ENCODE measurements around the gene PRKCQ.

The PRKCQ gene

DNA sequence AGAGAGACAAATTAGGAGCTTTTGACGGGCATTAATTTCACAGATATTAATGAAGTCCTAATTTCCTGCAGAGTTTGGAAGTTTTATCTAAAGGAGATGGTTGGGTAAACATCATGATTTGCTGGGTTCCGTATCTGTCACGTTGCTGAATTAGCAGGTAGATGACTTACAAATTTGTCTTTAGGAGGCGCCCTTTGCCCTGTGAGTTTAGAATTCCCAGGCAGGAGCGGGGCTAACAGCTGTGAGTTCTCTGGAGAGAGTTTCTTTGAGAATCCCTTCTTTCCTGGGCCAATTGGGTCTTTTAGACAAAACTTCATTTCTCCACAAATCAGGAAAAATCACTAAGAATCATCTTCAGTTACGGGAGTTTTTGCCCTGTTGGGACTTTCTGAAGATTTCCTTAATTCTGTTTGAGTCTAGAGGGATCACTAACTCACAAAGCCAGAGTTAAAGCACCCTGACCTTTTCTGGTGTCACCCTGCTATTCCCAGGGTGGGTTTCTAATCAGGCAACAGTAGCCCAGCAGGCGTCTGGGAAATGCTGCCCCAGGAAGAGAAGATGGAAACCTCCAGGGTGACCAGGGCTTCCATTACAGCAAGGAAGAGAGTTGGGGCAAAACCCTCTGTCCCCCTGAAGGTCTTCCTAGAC, 63.7 kb downstream of the PRKCQ start:
- DNase-seq: no peak

DNA sequence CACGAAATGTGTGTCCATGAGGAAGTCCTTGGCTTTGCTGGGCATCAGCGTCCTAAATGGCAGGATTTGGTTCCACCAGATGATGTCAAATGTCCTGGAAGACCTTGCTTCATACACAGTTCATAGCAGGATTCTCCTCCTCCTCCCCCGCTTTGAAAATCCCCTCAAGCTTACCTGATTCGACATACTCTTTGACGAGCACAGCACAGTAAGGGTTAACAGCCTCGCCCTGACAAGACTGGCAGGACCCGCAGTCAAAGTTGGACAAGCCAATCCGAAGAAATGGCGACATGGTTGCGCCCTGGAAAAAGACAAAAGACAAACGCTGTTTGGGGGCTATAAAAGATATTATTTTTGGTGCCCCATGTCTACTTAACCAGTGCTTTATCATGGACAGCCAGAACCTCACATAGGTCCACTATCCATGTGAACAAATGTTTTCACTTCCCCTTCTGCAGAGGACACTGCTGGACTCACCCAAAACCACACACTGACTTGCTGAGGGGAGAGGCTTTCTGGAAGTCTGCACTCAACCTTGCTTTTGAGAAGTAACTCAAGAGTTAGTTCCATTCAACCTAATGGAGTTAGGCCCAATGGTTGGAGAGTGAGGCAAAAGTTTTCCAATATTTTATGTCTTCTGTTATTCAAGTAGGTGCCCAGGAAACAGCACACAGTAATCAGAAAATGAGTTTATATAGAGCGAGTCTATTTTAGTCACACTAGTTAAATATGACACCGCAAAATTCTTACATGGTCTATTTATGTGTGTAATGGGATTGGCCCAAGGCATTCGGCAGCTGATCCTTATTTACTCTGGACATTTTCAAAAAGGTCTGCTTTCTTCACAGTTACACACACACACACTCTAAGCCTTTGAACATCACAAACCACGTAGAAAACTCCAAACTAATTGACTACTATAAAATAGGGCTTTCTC, 65.0 kb downstream of the PRKCQ start:
- no peak for DNase-seq

DNA sequence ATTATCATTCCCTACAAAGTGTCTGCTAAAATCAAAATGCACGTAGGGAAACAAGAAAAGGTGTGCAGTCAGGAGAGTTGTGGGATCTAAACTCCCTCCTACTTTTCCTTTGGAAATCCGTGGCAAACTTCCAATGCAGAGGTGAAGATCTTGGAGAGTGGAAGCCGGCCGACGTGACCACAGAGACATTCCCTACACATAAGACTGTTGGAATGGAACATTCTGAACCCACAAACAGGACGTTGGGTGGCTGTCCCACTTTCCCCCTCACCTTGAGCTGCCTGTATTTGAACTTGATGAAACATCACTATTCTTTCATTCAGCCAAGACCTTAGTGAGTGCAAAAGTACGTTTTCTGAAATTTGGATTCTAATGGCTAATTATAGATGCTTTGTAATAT, 65.9 kb downstream of the PRKCQ start:
- no peak for DNase-seq

DNA sequence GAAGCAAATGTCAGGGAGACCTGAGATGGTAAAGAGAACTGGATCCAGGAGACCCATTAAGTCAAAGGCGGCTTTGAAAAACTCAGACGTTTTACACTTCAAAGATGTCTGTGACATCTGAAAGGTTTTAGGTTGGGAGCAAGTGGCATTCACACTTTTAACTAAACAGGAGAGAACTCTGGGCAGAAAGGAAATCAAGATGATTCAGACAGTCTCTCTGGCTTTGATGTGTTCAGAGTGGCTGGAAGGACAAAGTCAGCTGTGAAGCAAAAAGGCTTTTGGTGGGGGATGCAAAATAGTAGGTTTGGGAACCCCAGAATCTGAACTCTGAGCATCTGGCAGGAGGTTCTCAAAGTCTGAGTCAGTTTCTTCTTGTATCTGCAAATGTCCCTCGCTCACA, 66.6 kb downstream of the PRKCQ start:
- DNase-seq: no peak

DNA sequence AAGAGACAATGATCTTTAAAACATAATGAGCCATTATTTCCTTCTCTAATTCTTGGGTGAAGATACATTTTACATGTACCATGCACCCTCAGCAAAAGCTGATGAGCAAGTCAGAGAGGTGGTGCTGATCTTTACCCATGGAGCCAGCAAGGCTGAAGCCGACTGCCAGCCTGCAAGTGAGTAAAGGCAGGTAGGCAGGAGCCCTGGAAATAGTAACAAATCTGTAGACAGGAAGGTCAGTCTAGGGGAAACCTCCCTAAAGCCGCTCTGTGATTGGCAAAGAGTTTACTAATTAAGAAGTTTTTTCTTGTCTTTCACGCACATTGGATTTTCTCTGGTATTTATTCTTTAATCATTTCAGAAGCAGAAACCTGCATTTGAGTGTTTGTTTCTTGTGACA, 67.9 kb downstream of the PRKCQ start:
- no peak for DNase-seq

DNA sequence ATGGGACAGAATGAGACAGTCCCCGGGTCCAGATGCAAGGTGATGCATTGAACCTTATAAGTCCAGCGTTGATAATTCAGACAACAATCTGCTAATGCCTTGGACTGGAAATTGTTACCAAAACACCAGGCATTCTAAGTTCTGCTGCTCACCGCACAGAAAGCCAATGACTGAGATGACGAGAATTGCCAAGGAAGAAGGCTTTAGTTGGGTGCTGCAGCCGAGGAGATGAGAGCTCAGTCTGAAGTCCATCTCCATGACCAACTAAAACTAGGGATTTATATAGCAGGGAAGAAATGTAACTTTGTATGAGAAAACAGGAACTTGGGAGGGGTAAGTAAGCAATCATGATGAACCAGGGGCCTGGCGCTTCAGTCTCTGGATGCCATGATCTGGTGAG, 68.7 kb downstream of the PRKCQ start:
- no peak for DNase-seq

DNA sequence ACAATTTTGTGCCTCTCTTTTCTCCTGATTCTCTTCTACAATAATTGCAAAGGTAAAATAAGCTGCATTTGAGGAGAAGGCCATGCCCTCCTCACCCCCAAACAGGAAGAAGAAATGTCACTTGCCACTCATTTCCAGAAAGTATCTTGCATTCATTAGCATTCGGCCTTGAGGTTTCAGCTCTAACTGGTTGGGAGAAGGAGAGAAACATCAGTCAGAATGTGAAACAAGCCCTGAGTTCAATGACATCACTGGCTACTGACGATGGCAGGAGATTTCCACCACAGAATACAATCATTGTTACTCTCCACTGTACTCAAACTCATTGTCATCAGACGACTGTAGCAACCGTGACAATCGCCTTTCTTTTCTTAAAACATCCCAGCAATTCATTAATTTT, 72.8 kb downstream of the PRKCQ start:
- no peak for DNase-seq

DNA sequence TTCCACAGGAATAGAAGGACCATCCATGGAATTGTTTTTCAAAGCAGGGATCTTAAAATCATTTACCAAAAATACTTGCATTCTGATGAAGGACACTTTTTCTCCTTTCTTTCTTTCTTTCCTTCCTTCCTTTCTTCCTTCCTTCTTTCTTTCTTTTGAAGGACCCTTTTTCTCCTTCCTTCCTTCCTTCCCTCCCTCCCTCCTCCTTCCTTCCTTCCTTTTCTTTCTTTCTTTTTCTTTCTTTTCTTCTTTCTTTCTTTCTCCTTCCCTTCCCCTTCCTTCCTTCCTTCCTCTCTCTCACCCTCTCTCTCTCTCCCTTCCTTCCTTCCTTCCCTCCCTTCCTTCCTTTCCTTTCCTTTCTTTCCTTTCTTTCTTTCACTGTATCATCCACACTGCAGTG, 74.8 kb downstream of the PRKCQ start:
- no peak for DNase-seq

DNA sequence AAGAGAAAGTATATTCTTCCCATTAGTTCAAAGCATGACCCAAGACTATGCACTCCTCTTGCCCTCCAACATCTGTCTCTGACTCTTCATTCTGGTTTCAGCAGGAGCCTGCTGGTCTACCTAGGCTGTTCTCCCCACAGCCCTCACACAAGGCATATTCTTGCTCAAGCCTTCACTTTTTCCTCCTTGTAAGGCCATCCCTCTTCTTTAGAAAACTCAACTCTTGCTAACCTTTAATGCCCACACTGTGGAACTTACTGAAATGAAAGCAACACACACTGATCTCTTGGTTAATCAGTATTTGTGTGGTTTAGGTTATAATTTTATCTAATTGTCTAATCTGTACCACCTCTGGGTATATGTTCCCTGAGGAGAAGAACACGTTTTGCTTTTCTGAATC, 75.8 kb downstream of the PRKCQ start:
- DNase-seq: no peak

DNA sequence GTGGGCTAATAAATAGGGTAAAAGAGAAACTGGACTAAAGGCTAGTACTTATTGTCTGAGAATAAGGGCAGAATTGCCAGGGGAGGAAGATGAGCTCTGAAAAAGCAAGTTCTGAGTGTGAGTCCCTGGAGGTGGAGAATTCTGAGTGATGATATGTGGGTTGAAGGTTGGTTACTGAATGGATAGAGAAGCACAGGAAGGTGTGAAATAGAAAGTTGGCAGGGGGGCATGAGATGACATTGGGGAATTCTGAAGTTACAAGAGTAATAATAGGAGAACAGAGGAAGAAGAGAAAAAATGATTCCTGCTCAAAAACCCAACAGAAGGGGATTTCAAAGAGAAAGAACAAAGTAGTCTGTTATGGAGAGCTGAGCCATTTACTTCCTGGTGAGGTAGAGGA, 76.9 kb downstream of the PRKCQ start:
- DNase-seq: no peak

DNA sequence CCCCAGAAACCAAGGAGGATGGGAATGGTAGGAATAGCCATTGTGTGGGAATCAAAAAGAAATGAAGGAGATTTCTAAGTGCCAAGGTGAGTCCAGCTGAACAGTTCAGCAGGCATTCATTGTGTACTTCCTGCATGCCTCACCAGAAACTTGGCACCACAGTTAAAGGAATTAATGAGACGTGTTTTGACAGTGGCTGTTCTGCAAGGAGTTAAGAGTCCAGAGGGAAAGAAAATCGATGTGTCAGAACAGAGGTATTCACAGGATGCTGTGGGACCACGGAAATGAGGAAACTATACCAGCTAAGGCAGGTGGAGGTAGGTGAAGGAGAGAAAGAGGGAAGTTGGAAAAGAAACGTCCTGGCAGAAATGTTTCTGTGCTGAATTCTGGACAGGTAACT, 78.1 kb downstream of the PRKCQ start:
- no peak for DNase-seq

DNA sequence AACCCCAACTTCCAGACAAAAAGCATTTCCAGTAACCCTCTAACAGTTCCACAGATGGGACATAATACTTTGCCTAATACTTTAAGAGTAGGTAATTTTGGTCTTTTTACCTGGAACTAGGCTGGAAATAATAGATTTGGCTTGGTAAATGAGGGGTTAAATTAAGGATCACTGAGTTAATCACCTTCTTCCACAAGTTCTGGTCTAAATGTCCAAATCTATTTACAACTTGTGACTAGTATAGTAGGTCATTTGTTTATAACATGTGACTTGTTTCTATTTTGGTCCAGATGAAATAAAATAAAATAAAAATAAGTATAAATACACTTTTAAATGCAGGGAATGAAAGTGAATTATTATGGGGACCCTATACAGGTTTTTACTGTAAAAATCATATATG, 80.1 kb downstream of the PRKCQ start:
- DNase-seq: no peak

DNA sequence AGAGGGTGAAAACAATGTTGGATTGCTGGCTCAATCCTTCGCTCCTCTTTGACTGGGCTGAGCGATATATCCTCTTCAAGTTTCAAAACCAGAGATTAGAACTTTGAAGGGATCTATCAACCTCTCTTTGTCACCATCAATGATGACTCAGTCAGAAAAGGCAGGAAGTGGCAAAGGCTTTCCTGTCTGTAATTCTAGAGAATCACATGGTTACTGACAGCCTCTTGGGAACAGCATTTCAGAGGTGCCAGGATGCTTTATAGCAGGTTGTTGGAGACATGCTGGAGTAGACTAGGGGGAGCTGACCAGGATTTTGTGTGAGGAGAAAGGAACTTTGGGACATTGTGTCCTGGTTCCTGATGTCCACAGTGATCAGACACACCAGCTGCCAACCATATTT, 81.3 kb downstream of the PRKCQ start:
- peak; percentile 31 for DNase-seq

DNA sequence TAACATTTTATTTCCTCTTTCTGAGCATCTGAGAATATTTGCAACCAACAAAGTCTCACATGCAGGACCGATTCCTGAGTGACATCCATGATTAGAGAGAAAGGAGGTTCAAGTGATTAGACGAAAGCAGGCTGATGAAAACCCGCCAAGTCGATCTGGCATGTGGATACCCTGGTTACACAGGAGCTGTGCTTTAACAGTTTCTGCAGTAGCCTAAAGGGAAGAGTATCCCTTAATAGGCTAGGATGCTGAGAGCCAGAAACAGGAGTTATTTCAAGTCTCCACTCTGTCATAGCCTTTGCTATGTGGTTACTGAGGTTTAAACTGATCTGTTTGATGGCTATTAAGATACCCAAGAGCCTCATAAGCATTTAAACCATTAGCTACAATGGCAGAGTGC, 82.5 kb downstream of the PRKCQ start:
- no peak for DNase-seq

DNA sequence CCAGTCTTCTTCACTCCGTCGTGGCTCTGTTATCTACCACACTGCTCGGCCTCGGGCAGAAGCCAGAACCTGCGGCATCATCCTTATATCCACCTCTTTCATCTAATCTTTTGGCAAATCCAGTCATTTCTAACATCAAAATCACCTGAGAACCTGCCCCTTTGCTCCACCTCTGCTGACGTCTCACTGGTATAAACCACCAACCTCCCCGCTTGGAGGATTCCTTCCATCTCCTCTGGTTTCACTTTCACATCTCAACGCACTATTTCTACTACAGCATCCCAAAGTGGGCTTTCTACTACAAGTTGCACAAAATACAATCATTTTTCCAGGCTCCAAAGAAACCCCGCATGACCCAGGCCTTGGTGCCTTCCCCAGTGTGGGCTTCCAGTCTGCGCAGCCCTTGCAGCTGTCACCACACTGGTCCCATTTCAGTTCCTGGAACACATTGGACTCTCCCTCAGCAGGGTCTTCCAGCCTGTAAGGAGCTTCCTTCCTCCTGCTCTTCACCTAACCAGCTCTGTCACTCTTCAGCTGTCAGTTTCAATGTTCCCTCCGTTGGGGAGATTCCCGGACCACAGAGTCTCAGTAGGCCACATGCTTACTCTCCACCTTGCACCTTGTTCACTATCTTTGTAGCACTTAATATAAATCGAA, 85.0 kb downstream of the PRKCQ start:
- peak; percentile 13 for DNase-seq

DNA sequence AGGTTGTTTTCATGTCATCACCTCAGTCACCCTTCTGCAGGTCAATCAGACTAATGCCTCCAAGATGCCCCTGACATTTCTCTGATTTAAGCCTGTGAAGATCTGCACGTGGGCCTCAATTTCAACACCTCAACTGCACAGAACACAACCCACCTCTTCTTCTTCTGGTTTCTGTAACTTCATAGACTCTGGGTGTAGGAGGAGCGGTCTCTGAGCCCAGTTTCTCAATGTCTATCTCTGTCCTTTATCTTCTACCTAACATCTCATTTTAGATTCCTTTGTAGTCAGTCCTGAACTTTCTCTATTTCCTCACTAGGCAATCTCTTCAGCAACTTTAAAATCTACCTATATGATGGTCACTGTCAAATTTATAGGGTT, 85.6 kb downstream of the PRKCQ start:
- DNase-seq: no peak

DNA sequence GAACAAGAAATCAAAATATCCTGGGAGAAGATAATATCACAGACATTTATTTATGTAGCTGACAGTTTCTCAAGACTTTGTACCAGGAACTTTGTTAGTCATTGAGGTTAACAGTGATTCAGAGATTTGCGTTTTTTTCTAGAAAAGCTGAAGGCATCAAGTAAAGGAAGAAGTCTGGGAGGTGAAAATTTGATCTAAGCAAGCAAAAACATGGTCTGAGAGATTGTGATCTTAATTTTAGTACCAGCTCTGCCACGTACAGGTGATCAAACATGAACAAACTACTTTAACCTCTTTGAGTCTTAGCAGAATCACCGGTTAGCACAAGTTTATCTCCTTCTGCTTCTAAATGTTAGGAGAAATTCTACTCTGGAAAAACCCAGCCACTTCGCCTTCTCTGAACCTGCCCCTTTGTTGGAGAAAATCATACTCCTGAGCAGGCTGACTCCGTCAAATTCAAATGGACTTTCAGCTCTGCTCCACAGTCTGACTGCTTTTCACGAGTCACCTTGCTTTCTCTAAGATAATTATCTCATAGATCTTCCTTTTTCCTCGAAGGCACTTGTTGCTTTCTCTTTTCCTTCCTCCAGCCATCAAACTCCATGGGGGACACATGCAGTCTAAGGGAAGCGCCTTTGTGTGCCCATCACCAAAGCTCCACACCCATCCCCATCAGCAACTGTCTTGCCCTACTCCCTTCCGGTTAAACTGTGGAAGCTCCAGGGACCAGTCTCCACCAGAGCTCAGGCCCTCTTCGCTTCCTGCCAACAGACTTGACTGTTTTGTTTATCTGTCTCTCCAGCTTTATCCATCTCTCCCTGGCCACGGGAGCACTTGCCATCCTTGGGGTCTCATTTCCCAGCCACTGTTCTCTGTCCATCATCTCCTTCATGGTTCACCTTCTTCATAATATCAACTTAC, 86.3 kb downstream of the PRKCQ start:
- peak; percentile 26 for DNase-seq

DNA sequence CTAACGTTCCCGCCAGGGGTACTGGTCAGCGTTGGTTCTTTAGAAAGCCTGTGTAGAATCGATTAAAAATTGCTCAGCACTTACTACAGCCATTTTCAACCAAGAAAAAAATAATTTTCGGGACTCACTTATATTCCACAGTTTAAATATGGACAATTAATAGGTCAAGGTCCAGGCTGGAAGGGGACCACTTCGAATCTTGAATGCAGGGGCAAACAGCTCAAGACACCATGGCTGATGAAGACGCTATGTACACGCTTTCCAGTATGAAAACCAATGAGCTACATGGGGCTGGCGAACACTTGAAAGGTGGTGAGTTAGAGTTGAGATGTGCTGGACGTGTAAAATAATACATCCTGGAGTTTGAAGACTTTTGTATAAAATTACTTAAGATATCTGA, 87.2 kb downstream of the PRKCQ start:
- DNase-seq: no peak

DNA sequence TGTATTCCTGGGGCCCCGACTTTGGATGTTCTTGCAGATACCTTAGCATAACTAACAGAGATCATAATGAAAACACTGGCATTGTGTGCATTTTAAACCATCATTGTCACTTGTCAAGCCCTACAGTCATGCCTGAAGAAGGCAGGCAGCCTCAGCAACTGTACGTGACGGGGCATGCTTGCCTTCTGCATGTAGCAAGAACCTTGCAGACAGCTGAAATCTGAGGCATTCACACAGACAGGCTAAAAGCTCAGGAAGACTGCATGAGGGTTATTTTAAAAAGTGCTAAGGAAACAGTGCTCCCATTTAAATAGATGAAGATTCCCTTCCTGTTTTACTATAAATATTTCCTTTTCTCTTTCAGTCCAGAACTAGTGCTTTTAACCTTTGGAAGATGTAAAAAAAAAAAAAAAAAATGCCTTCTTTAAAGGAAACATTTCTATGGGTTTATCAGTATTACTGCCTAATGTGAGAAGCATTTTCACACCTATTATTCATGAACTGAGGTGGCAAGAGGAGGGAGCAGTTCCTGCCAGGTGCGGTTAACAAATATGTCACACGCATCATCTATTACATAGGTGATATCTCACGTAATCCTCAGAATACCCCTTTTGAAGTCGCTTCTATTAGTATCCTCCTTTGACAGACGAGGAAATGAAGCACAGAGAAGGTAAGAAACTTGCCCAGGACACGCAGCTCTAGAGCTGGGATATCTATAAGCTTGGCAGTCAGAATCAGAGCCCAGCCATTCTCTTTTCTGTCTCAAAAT, 88.1 kb downstream of the PRKCQ start:
- peak; percentile 54 for DNase-seq

DNA sequence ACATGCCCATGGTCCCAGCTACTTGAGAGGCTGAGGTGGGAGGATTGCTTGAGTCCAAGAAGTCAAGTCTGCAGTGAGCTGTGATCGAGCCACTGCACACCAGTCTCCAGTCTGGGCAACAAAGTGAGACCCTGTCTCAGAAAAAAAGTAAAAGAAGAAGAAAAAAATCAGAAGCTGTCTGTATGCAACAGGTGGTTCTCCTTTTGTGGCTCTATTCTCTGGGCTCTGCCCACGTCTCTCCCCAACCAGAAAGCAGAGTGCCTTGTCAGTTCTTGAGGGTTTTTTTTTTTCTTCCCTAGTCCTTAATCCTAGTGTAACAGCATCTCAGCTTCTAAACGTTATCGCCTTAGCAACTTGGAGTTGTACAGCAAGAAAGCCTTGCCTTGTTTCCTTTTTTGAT, 89.5 kb downstream of the PRKCQ start:
- no peak for DNase-seq

DNA sequence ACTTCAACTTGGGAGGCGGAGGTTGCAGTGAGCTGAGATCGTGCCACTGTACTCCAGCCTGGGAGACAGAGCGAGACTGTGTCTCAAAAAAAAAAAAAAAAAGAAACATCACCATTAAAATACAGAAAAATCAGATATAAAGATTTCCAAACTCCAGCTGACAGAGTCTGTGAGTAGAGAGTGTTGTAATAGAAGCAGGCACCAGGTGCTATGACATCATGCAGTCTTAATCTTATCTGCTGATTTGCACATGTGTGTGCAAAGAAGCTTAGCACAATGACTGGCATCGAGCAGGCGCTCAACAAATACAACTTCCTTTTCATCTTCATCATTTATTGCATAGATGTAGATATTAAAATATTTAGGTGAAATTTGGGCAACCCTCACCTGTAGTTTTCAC, 92.2 kb downstream of the PRKCQ start:
- DNase-seq: no peak

DNA sequence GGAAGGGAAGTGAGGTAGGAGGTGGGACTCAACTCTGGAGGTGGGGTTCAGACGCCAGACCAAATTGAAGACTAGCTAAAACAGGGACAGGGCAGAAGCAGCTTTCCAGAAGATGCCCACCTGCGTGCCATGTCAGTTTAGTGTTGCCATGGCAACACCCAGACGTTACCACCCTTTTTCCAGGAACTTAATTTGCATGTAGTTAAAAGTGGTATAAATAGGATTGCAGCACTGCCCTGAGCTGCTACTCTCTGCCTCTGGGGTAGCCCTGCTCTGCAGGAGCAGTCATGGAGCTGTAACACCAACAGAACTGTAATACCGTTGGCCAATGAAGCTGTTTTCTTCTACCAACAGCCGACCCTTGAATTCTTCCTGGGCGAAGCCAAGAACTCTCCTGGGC, 93.8 kb downstream of the PRKCQ start:
- no peak for DNase-seq

Measured in NK-92 treated with Interleukin-12 subunit alpha and Interleukin-12 subunit beta, amount 100 ng/mL, for 24 hours (cell line).